H1 (cell line): ENCODE measurements around the gene BRD8. TPM values are rescaled to one million over a fixed set of nuclear protein-coding genes. Genes with fewer than 3 reads are reported as not detected.
A peak's percentile ranks its signal among the peaks of the same experiment; 100 is the strongest.

Experiments used
- CHD7 ChIP-seq: fragments of 300-600 bp; sonication (generic); IDR thresholded peaks from 2 replicates; pipeline ENCODE4 v1.7.1; 2012; ENCODE audit warnings: low read length, moderate library complexity, mild to moderate bottlenecking, inconsistent platforms; ENCODE audit not compliant: insufficient replicate concordance
- E2F6 ChIP-seq: IDR thresholded peaks from 2 replicates; pipeline ENCODE4 v1.6.1; 2012; ENCODE audit warnings: inconsistent platforms
- GTF2F1 ChIP-seq: IDR thresholded peaks from 2 replicates; pipeline ENCODE4 v1.6.1; 2012; ENCODE audit warnings: low read depth, low read length, improper control_type of control experiment, borderline replicate concordance
- NRF1 ChIP-seq: IDR thresholded peaks from 2 replicates; pipeline ENCODE4 v1.6.1; 2011; ENCODE audit warnings: mild to moderate bottlenecking, low read depth, low read length, improper control_type of control experiment
- SIN3A ChIP-seq, 2 experiments: IDR thresholded peaks in 1 of 2; conservative IDR thresholded peaks in 1 of 2; 2 replicates each; pipeline ENCODE4 v1.6.1; 2011 to 2012; ENCODE audit warnings: low read length in 2 of 2, improper control_type of control experiment in 1 of 2, low read depth in 1 of 2, mild to moderate bottlenecking in 1 of 2
- TEAD4 ChIP-seq: IDR thresholded peaks from 2 replicates; pipeline ENCODE4 v1.6.1; 2012; ENCODE audit warnings: low read depth, low read length, inconsistent platforms, mixed read lengths
- polyA plus RNA-seq, 7 experiments: library from polyadenylated mRNA; depleted of rRNA in 3 of 7; stranded (reverse) in 5 of 7; unstranded in 2 of 7; fragments of >200 nt in 5 of 7; fragments of 200-250 nt in 2 of 7; gene quantifications; 1 replicate in 5 of 7; 2 replicates in 1 of 7; 4 replicates in 1 of 7; pipeline versions ENCODE4 v1.2.1 to v1.2.3, GENCODE V29; 2011 to 2013; ENCODE audit warnings: missing spikeins in 2 of 7, mixed read lengths in 2 of 7
- total RNA-seq: library from RNA; stranded (reverse); fragmentation: NEBNext Ultra II Directional; extraction: Animal tissue kit (Norgen Biotek cat#: 25700); gene quantifications from 2 replicates; pipeline ENCODE4 v1.2.1, GENCODE V29; 2021

Gene BRD8
- total and polyA plus RNA-seq, 2 of the 8 experiments (the other 6 are each of a cell fraction or from before 2014, with no cell fraction given): 37.8 to 75.8 TPM

GRCh38 chr5:138212828-138213160 lies 34.4 kb upstream of the BRD8 start (continued):
- 0 out of 4 replicates have a peak, but pooled peaks of 1 of the 2 experiments have one; percentile 38 for TF ChIP-seq SIN3A (conservative IDR thresholded peaks at IDR 0.05 in 1 of 2, IDR thresholded peaks at IDR 0.05 in 1 of 2; ENCODE audit: low read depth in 1 of 2, low read length in 2 of 2)
- TF ChIP-seq GTF2F1: no peak
- TF ChIP-seq TEAD4: no peak
- TF ChIP-seq NRF1: no peak
- no peak for TF ChIP-seq CHD7
- TF ChIP-seq E2F6: 0 out of 2 replicates have a peak, but pooled peaks have one; percentile 8
